NK-92 (cell line): ENCODE results near the gene CACNA1E.

ENCODE experiments used
- DNase-seq: peaks from one replicate; lab custom pipeline; 2025; ENCODE audit not compliant: unreplicated experiment; lab: John Stamatoyannopoulos, UW

The CACNA1E gene

GRCh38 chr1:181483285-181484195, at the start of gene CACNA1E:
CACNA1E (plus strand) TSS chr1:181483517; CDS start chr1:181483745, 228 bp downstream.
- no peak for DNase-seq

- DNase-seq: no peak
These were observed 49.4 kb upstream of the CACNA1E start for GRCh38 chr1:181433931-181434330.

GRCh38 chr1:181438013-181438412, 45.3 kb upstream of the CACNA1E start:
- no peak for DNase-seq

- DNase-seq: no peak
These were observed 42.8 kb upstream of the CACNA1E start for GRCh38 chr1:181440510-181440909.

- DNase-seq: no peak
These were observed 41.2 kb upstream of the CACNA1E start for GRCh38 chr1:181442181-181442525.

GRCh38 chr1:181443231-181443853, 40.0 kb upstream of the CACNA1E start:
- DNase-seq: no peak

- DNase-seq: no peak
These were observed 37.9 kb upstream of the CACNA1E start for GRCh38 chr1:181445436-181445835.

GRCh38 chr1:181448461-181448860, 34.9 kb upstream of the CACNA1E start:
- DNase-seq: no peak

- no peak for DNase-seq
These were observed 31.6 kb upstream of the CACNA1E start for GRCh38 chr1:181451661-181452230.

GRCh38 chr1:181452746-181453145, 30.6 kb upstream of the CACNA1E start:
- no peak for DNase-seq

GRCh38 chr1:181453541-181454201, 29.6 kb upstream of the CACNA1E start:
- no peak for DNase-seq

GRCh38 chr1:181456551-181456950, 26.8 kb upstream of the CACNA1E start:
- DNase-seq: no peak

- no peak for DNase-seq
These were observed 24.9 kb upstream of the CACNA1E start for GRCh38 chr1:181458419-181458818.

GRCh38 chr1:181459067-181459466, 24.2 kb upstream of the CACNA1E start:
- DNase-seq: no peak

GRCh38 chr1:181469829-181470228, 13.5 kb upstream of the CACNA1E start:
- DNase-seq: no peak

- DNase-seq: no peak
These were observed 7.7 kb upstream of the CACNA1E start for GRCh38 chr1:181475580-181475979.

GRCh38 chr1:181476581-181476980, 6.7 kb upstream of the CACNA1E start:
- DNase-seq: no peak

GRCh38 chr1:181478306-181478705, 5.0 kb upstream of the CACNA1E start:
- DNase-seq: no peak

- DNase-seq: no peak
These were observed 4.1 kb upstream of the CACNA1E start for GRCh38 chr1:181479137-181479745.

GRCh38 chr1:181482001-181482430, 1.3 kb upstream of the CACNA1E start:
- DNase-seq: no peak
